ENCODE measurements around the gene TPH1.
"Not testable (repeated sequence)": the region's sequence is repeated elsewhere in the genome, so short reads cannot be mapped to it uniquely, and the experiment has no call there.

The TPH1 gene

GRCh38 chr11:18022419-18022818, 23.6 kb downstream of the TPH1 start:
- no peak for DNase-seq (ENCODE audit: low read depth in 3 of 3)

- DNase-seq (ENCODE audit: low read depth in 3 of 3): no peak
Observed at GRCh38 chr11:18019650-18020049, 26.4 kb downstream of the TPH1 start.

GRCh38 chr11:18016789-18017188, 29.3 kb downstream of the TPH1 start:
- DNase-seq (ENCODE audit: low read depth in 3 of 3): no peak

GRCh38 chr11:18014876-18015275, 31.2 kb downstream of the TPH1 start:
- DNase-seq (ENCODE audit: low read depth in 3 of 3): no peak

GRCh38 chr11:18013790-18014507, 32.1 kb downstream of the TPH1 start:
- DNase-seq (ENCODE audit: low read depth in 3 of 3): no peak

- DNase-seq (ENCODE audit: low read depth in 3 of 3): peak; percentile 86 to 92 (median 88)
Observed at GRCh38 chr11:18012906-18013781, 32.9 kb downstream of the TPH1 start, which contains the start of gene SERGEF. Gene SERGEF (minus strand): TSS chr11:18013047. CDS start chr11:18013010, 37 bp downstream.

- DNase-seq (ENCODE audit: low read depth in 3 of 3): no peak
Observed at GRCh38 chr11:18012122-18012905, 33.8 kb downstream of the TPH1 start.

- DNase-seq (ENCODE audit: low read depth in 3 of 3): no peak
Observed at GRCh38 chr11:18011633-18012032, 34.4 kb downstream of the TPH1 start.

- no peak for DNase-seq (ENCODE audit: low read depth in 3 of 3)
Observed at GRCh38 chr11:18010977-18011586, 35.0 kb downstream of the TPH1 start.

- no peak for DNase-seq (ENCODE audit: low read depth in 3 of 3)
Observed at GRCh38 chr11:18010121-18010670, 35.9 kb downstream of the TPH1 start.

- DNase-seq (ENCODE audit: low read depth in 3 of 3): no peak
Observed at GRCh38 chr11:18005376-18006129, 40.5 kb downstream of the TPH1 start.

GRCh38 chr11:18001191-18001590, 44.9 kb downstream of the TPH1 start:
- no peak for DNase-seq (ENCODE audit: low read depth in 3 of 3)

- no peak for DNase-seq (ENCODE audit: low read depth in 3 of 3)
Observed at GRCh38 chr11:18000760-18001159, 45.3 kb downstream of the TPH1 start.

- not testable (repeated sequence) for DNase-seq (ENCODE audit: low read depth in 3 of 3)
Observed at GRCh38 chr11:18000128-18000527, 45.9 kb downstream of the TPH1 start.

Data from stimulated activated CD4-positive, alpha-beta T cell treated with anti-CD3 and anti-CD28 coated beads, TNF-alpha, amount 100 ng/mL, for 48 hours (primary cell).